ENCODE data around the gene GCAT.

Gene GCAT

GRCh38 chr22:37817705-37818408, 10.1 kb downstream of the GCAT start:
- TF ChIP-seq CTCF (IDR thresholded peaks at IDR 0.05; ENCODE audit: insufficient read depth, low read depth, low read length, missing control alignments) = peak; percentile 70
- peak overlapping the region; percentile 18 for H3K4me3 ChIP-seq (ENCODE audit: low read length)

GRCh38 chr22:37818409-37819104, 10.8 kb downstream of the GCAT start:
- H3K4me3 ChIP-seq (ENCODE audit: low read length) = peak overlapping the region; percentile 8

More at GRCh38 chr22:37817705-37818408, 10.1 kb downstream of the GCAT start:
- peak; percentile 72 for DNase-seq (ENCODE audit: low read depth)

GRCh38 chr22:37819105-37819433, 11.3 kb downstream of the GCAT start:
- no peak for TF ChIP-seq CTCF (IDR thresholded peaks at IDR 0.05; ENCODE audit: insufficient read depth, low read depth, low read length, missing control alignments)
- peak overlapping the region; percentile 8 for H3K4me3 ChIP-seq (ENCODE audit: low read length)
- DNase-seq (ENCODE audit: low read depth) = no peak

More at GRCh38 chr22:37818409-37819104, 10.8 kb downstream of the GCAT start:
- DNase-seq (ENCODE audit: low read depth) = peak; percentile 73
- TF ChIP-seq CTCF (IDR thresholded peaks at IDR 0.05; ENCODE audit: insufficient read depth, low read depth, low read length, missing control alignments) = peak; percentile 43

- no peak for TF ChIP-seq CTCF (IDR thresholded peaks at IDR 0.05; ENCODE audit: insufficient read depth, low read depth, low read length, missing control alignments)
- no peak overlapping the region for H3K4me3 ChIP-seq (ENCODE audit: low read length)
- DNase-seq (ENCODE audit: low read depth) = no peak
Observed at GRCh38 chr22:37820350-37820749, 12.6 kb downstream of the GCAT start.

GRCh38 chr22:37822079-37822833, 14.5 kb downstream of the GCAT start:
- H3K4me3 ChIP-seq (ENCODE audit: low read length) = no peak overlapping the region
- no peak for DNase-seq (ENCODE audit: low read depth)
- TF ChIP-seq CTCF (IDR thresholded peaks at IDR 0.05; ENCODE audit: insufficient read depth, low read depth, low read length, missing control alignments) = no peak

GRCh38 chr22:37823134-37823985, 15.6 kb downstream of the GCAT start, which contains the start of gene GALR3:
GALR3 (plus strand) TSS chr22:37823382; CDS start chr22:37823407, 25 bp downstream.
- DNase-seq (ENCODE audit: low read depth) = no peak
- H3K4me3 ChIP-seq (ENCODE audit: low read length) = no peak within 1 kb of the TSS
- no peak for TF ChIP-seq CTCF (IDR thresholded peaks at IDR 0.05; ENCODE audit: insufficient read depth, low read depth, low read length, missing control alignments)

Measured in epithelial cell of esophagus (primary cell).